Measurements from ENCODE around the gene CDKAL1. TPM values are rescaled to one million over a fixed set of nuclear protein-coding genes. Genes with fewer than 3 reads are reported as not detected.

Gene CDKAL1
- total and polyA plus RNA-seq, 2 of the 13 experiments (the other 11 are each of a cell fraction or from before 2014, with no cell fraction given): 9.5 to 27.7 TPM

DNA sequence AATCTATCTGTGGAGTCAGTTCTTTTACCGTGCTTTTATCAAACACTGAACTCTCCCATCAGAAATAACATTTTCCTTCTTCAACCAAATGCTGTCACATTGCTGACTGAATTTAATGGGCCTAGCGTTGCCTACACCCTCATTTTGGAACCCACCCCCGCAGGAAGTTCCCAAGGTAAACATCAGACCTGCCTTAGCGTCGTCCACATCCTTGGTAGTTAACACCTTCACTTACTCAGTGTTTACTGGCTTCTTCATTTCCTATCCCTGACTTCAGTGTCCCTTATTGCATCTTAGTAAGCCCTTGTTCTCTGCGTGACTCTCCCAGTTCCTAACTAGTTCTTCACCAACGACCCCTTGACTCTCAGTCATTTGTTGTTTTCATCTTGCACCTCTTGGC is 567.9 kb downstream of the CDKAL1 start (continued):
- TF ChIP-seq AFF4 (CRISPR knock-in tag; IDR thresholded peaks at IDR 0.05): no peak
- TF ChIP-seq ZNF576 (CRISPR knock-in tag; IDR thresholded peaks at IDR 0.05): no peak
- TF ChIP-seq ZNF75D (CRISPR knock-in tag; IDR thresholded peaks at IDR 0.05; ENCODE audit: borderline replicate concordance): no peak
- TF ChIP-seq, protein P1, sequence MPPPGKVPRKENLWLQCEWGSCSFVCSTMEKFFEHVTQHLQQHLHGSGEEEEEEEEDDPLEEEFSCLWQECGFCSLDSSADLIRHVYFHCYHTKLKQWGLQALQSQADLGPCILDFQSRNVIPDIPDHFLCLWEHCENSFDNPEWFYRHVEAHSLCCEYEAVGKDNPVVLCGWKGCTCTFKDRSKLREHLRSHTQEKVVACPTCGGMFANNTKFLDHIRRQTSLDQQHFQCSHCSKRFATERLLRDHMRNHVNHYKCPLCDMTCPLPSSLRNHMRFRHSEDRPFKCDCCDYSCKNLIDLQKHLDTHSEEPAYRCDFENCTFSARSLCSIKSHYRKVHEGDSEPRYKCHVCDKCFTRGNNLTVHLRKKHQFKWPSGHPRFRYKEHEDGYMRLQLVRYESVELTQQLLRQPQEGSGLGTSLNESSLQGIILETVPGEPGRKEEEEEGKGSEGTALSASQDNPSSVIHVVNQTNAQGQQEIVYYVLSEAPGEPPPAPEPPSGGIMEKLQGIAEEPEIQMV (CRISPR knock-in tag; IDR thresholded peaks at IDR 0.05; ENCODE audit: low read depth): no peak

GRCh38 chr6:21102624-21103023 is 568.4 kb downstream of the CDKAL1 start:
- POLR2A ChIA-PET: no interaction called here
- H3K4me2 ChIP-seq (ENCODE audit: low read depth, low read length): no peak overlapping the region
- intact Hi-C loops (cut with micrococcal nuclease; ENCODE audit: unreplicated experiment): no loop called here
- H3K4me1 ChIP-seq (ENCODE audit: insufficient read depth, low read length): peaks cover 54% of the 10 kb centered on the region
- H3K9me3 ChIP-seq (ENCODE audit: low read length): no peaks in the 10 kb centered on the region
- in situ Hi-C loops (cut with HindIII; ENCODE audit: extremely low pct_ligation_motif_present, low pct_unique_long_range_greater_than_20kb): no loop called here
- H3K27ac ChIP-seq (ENCODE audit: extremely low read length, insufficient read depth, low read length): no peak overlapping the region
- no peaks in the 10 kb centered on the region for H3K36me3 ChIP-seq (replicated peaks in 1 of 2; ENCODE audit: control insufficient read depth in 1 of 2, insufficient read depth in 2 of 2, low read length in 2 of 2)
- no peak for FAIRE-seq
- H4K20me1 ChIP-seq (ENCODE audit: insufficient read depth, low read length): no peaks in the 10 kb centered on the region
- no peak overlapping the region for H3K4me3 ChIP-seq (replicated peaks in 1 of 3; ENCODE audit: insufficient read depth in 1 of 3, low read depth in 2 of 3, low read length in 3 of 3)
- CTCF ChIA-PET (ENCODE audit: low intra/inter-chr PET ratio, low total read pairs): no interaction called here
- H2AFZ ChIP-seq (ENCODE audit: low read length): no peak overlapping the region
- H3K79me2 ChIP-seq (ENCODE audit: insufficient read depth, low read length): no peaks in the 10 kb centered on the region
- 98% methylated on average over 7 of the region's 7 CpGs for WGBS (ENCODE audit: low lambda C conversion rate)
- no peaks in the 10 kb centered on the region for H3K27me3 ChIP-seq (ENCODE audit: control insufficient read depth in 1 of 2, insufficient read depth in 2 of 2, low read length in 2 of 2)
- no peak overlapping the region for H3K9ac ChIP-seq (ENCODE audit: insufficient read depth, low read depth, low read length)
- BruUV-seq (replicated peaks): no TSS peak
- ATAC-seq: no peak
- DNase-seq (ENCODE audit: low spot score): no peak
- no peak for TF ChIP-seq TRIM24 (CRISPR knock-in tag; IDR thresholded peaks at IDR 0.05)
- TF ChIP-seq POGZ (CRISPR knock-in tag; IDR thresholded peaks at IDR 0.05): no peak
- no peak for TF ChIP-seq ZNF850 (CRISPR knock-in tag; conservative IDR thresholded peaks at IDR 0.05)
- TF ChIP-seq SNAPC5 (CRISPR knock-in tag; IDR thresholded peaks at IDR 0.05; ENCODE audit: borderline replicate concordance): no peak
- TF ChIP-seq ZNF775 (CRISPR knock-in tag; IDR thresholded peaks at IDR 0.05; ENCODE audit: borderline replicate concordance): no peak
- no peak for TF ChIP-seq ASH2L (IDR thresholded peaks at IDR 0.05; ENCODE audit: insufficient read length, low read depth, low read length)
- no peak for TF ChIP-seq NR0B2 (CRISPR knock-in tag; IDR thresholded peaks at IDR 0.05)
- TF ChIP-seq KDM3A (CRISPR knock-in tag; IDR thresholded peaks at IDR 0.05; ENCODE audit: low read depth): no peak
- no peak for TF ChIP-seq PAX8 (CRISPR knock-in tag; IDR thresholded peaks at IDR 0.05; ENCODE audit: borderline replicate concordance)
- TF ChIP-seq, protein P2, sequence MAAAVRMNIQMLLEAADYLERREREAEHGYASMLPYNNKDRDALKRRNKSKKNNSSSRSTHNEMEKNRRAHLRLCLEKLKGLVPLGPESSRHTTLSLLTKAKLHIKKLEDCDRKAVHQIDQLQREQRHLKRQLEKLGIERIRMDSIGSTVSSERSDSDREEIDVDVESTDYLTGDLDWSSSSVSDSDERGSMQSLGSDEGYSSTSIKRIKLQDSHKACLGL (CRISPR knock-in tag; IDR thresholded peaks at IDR 0.05): no peak
- no peak for TF ChIP-seq PAF1 (CRISPR knock-in tag; IDR thresholded peaks at IDR 0.05)
- no peak for TF ChIP-seq ATAD3A (CRISPR knock-in tag; IDR thresholded peaks at IDR 0.05)
- TF ChIP-seq HDAC2 (CRISPR knock-in tag; IDR thresholded peaks at IDR 0.05): no peak
- TF ChIP-seq ZNF343 (CRISPR knock-in tag; IDR thresholded peaks at IDR 0.05): no peak
- no peak for TF ChIP-seq NCOA1 (CRISPR knock-in tag; IDR thresholded peaks at IDR 0.05)
